NCI-H446 (cell line): Measurements from ENCODE around the gene ZNF253.
A peak's percentile ranks its signal among the peaks of the same experiment; 100 is the strongest.
"Not testable (repeated sequence)": the region's sequence is repeated elsewhere in the genome, so short reads cannot be mapped to it uniquely, and the experiment has no call there.

Source experiments
- DNase-seq, 2 experiments: peaks; one replicate each; lab custom pipeline; 2025; lab: John Stamatoyannopoulos, UW

The ZNF253 gene

GRCh38 chr19:19900139-19900728, 34.6 kb downstream of the ZNF253 start:
- DNase-seq: no peak

- DNase-seq: peak in 1 of 2 experiments; percentile 64
These were observed 35.2 kb downstream of the ZNF253 start, which contains the start of gene ZNF93 for GRCh38 chr19:19900729-19901444. Gene ZNF93 (plus strand): TSS chr19:19900946. CDS start chr19:19901089, 143 bp downstream.

GRCh38 chr19:19907551-19907950, 41.9 kb downstream of the ZNF253 start:
- DNase-seq: not testable (repeated sequence)

DNA sequence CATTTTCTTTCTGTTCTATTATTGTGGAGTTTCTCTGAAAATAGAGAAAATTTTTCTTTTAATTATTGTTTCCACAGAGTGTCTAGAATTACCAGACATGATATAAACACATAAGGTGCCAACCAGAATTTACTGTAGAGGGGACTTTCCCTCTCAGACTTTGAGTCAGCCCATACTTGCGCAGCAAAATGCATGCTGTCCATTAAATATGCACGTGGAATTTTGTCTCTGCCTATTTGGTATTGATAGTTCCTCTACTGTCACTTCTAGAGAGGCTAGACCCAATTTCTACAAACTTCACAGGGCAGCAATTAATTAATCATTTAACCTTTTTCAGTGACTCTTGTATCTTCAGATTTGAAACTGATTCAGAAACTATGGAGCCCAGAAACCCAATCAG, 44.0 kb downstream of the ZNF253 start:
- DNase-seq: no peak

DNA sequence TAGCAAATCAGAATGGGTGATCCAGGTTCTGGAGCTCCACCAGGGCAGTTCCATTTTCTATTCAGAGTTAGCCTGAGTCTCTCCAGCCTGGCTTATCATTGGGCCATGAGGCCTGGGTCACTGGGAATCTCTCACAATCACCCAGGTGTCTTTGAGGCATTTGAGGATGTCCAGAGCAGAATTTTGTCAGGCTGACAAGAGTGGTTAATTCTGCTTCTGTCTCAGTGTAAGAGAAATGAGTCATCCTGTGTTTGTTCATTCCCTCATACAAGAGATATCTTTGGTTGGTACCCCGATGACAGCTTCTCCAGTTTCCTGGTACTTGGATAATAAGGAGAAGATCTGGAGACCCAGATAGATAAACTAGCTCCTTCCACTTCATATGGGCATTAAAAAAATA, 45.5 kb downstream of the ZNF253 start:
- no peak for DNase-seq

GRCh38 chr19:19914596-19914995, 48.9 kb downstream of the ZNF253 start:
- DNase-seq: no peak

DNA sequence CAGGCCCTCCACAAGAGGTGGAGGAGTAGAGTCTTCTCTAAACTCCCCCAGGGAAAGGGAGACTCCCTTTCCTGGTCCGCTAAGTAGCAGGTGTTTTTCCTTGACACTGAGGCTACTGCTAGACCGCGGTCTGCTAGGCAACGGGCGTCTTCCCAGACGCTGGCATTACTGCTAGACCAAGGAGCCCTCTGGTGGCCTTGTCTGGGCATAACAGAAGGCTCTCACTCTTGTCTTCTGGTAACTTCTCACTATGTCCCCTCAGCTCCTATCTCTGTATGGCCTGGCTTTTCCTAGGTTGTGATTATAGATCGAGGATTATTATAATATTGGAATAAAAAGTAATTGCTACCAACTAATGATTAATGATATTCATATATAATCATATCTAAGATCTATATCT, 64.7 kb downstream of the ZNF253 start:
- peak in 1 of 2 experiments; percentile 4 for DNase-seq

DNA sequence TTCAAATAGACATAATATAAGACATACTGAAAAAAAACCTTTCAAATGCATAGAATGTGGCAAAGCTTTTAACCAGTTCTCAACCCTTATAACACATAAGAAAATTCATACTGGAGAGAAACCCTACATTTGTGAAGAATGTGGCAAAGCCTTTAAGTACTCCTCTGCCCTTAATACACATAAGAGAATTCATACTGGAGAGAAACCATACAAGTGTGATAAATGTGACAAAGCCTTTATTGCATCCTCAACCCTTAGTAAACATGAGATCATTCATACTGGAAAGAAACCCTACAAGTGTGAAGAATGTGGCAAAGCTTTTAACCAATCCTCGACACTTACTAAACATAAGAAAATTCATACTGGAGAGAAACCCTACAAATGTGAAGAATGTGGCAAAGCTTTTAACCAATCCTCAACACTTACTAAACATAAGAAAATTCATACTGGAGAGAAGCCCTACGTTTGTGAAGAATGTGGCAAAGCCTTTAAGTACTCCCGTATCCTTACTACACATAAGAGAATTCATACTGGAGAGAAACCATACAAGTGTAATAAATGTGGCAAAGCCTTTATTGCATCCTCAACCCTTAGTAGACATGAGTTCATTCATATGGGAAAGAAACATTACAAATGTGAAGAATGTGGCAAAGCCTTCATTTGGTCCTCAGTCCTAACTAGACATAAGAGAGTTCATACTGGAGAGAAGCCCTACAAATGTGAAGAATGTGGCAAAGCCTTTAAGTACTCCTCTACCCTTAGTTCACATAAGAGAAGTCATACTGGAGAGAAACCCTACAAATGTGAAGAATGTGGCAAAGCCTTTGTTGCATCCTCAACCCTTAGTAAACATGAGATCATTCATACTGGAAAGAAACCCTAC, 68.0 kb downstream of the ZNF253 start:
- not testable (repeated sequence) for DNase-seq

- no peak for DNase-seq
These were observed 71.7 kb downstream of the ZNF253 start for GRCh38 chr19:19937403-19937802.

DNA sequence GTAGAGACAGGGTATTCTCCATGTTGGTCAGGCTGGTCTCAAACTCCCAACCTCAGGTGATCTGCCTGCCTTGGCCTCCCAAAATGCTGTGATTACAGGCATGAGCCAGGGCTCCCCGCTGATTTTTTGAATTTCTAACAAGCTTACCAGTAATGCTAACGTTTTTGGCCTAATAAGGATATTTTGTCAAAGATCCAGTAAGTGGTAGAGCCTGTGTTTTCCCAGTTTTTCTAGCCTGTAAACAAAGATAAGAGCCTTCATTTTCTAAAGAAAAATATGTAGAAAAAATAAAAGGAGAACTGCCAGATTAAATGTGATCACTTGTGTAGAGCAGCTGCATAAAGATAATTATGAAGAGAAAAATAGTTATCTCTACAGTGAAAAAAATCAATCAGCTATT, 72.8 kb downstream of the ZNF253 start:
- no peak for DNase-seq

- DNase-seq: no peak
These were observed 78.3 kb downstream of the ZNF253 start for GRCh38 chr19:19943848-19944582.
